Parathyroid adenoma (tissue), 2 donors: Measurements from ENCODE around the gene MUC5AC.
"Not testable (repeated sequence)": the region's sequence is repeated elsewhere in the genome, so short reads cannot be mapped to it uniquely, and the experiment has no call there.

Experiments used
- H2AFZ ChIP-seq: fragments of 300-600 bp; sonication (generic); one replicate; pipeline ENCODE4 v1.7.0; 2017; ENCODE audit warnings: antibody characterized with exemption, mild to moderate bottlenecking
- H3K27ac ChIP-seq: fragments of 300-600 bp; sonication (generic); one replicate; pipeline ENCODE4 v1.7.0; 2017
- H3K27me3 ChIP-seq: fragments of 300-600 bp; sonication (generic); one replicate; pipeline ENCODE4 v1.7.0; 2017; ENCODE audit warnings: low read length; ENCODE audit not compliant: control insufficient read depth, insufficient read depth
- H3K36me3 ChIP-seq: fragments of 300-600 bp; sonication (generic); one replicate; pipeline ENCODE4 v1.7.0; 2017; ENCODE audit warnings: low read length; ENCODE audit not compliant: control insufficient read depth, insufficient read depth
- H3K4me1 ChIP-seq: fragments of 300-600 bp; sonication (generic); one replicate; pipeline ENCODE4 v1.7.0; 2017; ENCODE audit warnings: control low read depth
- H3K4me2 ChIP-seq: fragments of 300-600 bp; sonication (generic); one replicate; pipeline ENCODE4 v1.7.0; 2017; ENCODE audit warnings: low read length
- H3K4me3 ChIP-seq: fragments of 300-600 bp; sonication (generic); one replicate; pipeline ENCODE4 v1.7.0; 2017; ENCODE audit warnings: low read depth, low read length
- H3K79me2 ChIP-seq: fragments of 300-600 bp; sonication (generic); one replicate; pipeline ENCODE4 v1.7.0; 2017; ENCODE audit warnings: control low read depth
- H3K9ac ChIP-seq: fragments of 300-600 bp; sonication (generic); one replicate; pipeline ENCODE4 v1.7.0; 2017; ENCODE audit warnings: mild to moderate bottlenecking
- H3K9me3 ChIP-seq: fragments of 300-600 bp; sonication (generic); one replicate; pipeline ENCODE4 v1.7.0; 2017; ENCODE audit warnings: low read length; ENCODE audit not compliant: control insufficient read depth
- CTCF ChIP-seq: fragments of 300-600 bp; sonication (generic); IDR thresholded peaks from one replicate; pipeline ENCODE4 v1.7.0; 2017; ENCODE audit warnings: antibody characterized with exemption, mild to moderate bottlenecking
- donor health status: primary hyperparathyroidism.

Gene MUC5AC

GRCh38 chr11:1157341-1157644 lies 460 bp upstream of the MUC5AC start:
- Histone ChIP-seq H3K79me2 (no peaks in the 10 kb centered on the region), H3K4me3 (no peak overlapping the region), H3K4me1 (no peaks in the 10 kb centered on the region), H3K36me3 (no peaks in the 10 kb centered on the region), H3K27ac (no peak overlapping the region), H3K9me3 (no peaks in the 10 kb centered on the region), H2AFZ (no peak overlapping the region), H3K27me3 (no peaks in the 10 kb centered on the region), H3K9ac (no peak overlapping the region), H3K4me2 (no peak overlapping the region)
- no peak for TF ChIP-seq CTCF

GRCh38 chr11:1158681-1159487 lies 1.1 kb downstream of the MUC5AC start:
- no peak for TF ChIP-seq CTCF

GRCh38 chr11:1159488-1160220 lies 1.9 kb downstream of the MUC5AC start:
- H3K4me2 ChIP-seq, H3K36me3 ChIP-seq, H3K27ac ChIP-seq, H3K27me3 ChIP-seq, H3K4me1 ChIP-seq, H2AFZ ChIP-seq, H3K9me3 ChIP-seq, H3K9ac ChIP-seq, H3K79me2 ChIP-seq, H3K4me3 ChIP-seq: not testable (repeated sequence)

More at GRCh38 chr11:1158681-1159487, 1.1 kb downstream of the MUC5AC start:
- H3K4me1 ChIP-seq, result no peaks in the 10 kb centered on the region
- H2AFZ ChIP-seq, result no peak overlapping the region
- H3K36me3 ChIP-seq, result no peaks in the 10 kb centered on the region
- H3K27me3 ChIP-seq, result no peaks in the 10 kb centered on the region
- no peak overlapping the region for H3K4me3 ChIP-seq
- no peaks in the 10 kb centered on the region for H3K9me3 ChIP-seq
- H3K79me2 ChIP-seq, result no peaks in the 10 kb centered on the region
- H3K4me2 ChIP-seq, result no peak overlapping the region
- no peak overlapping the region for H3K9ac ChIP-seq
- no peak overlapping the region for H3K27ac ChIP-seq

- no peak overlapping the region for H3K27ac ChIP-seq
- H3K4me2 ChIP-seq, result no peak overlapping the region
- no peaks in the 10 kb centered on the region for H3K27me3 ChIP-seq
- H3K4me1 ChIP-seq, result no peaks in the 10 kb centered on the region
- H3K79me2 ChIP-seq, result no peaks in the 10 kb centered on the region
- no peaks in the 10 kb centered on the region for H3K36me3 ChIP-seq
- H2AFZ ChIP-seq, result no peak overlapping the region
- TF ChIP-seq CTCF, result no peak
- no peaks in the 10 kb centered on the region for H3K9me3 ChIP-seq
- H3K4me3 ChIP-seq, result no peak overlapping the region
- no peak overlapping the region for H3K9ac ChIP-seq
Measured at GRCh38 chr11:1160231-1161101, 2.7 kb downstream of the MUC5AC start.
